Stimulated activated CD4-positive, alpha-beta T cell treated with anti-CD3 and anti-CD28 coated beads, Interleukin-2, amount 100 ng/mL, for 4 hours (primary cell): ENCODE measurements around the gene PRKCQ.
"Not testable (repeated sequence)": the region's sequence is repeated elsewhere in the genome, so short reads cannot be mapped to it uniquely, and the experiment has no call there.

Experiments used
- DNase-seq: peaks from one replicate; pipeline ENCODE4 v3.0.0-alpha.2; 2020; ENCODE audit warnings: low read depth

Gene PRKCQ

DNA sequence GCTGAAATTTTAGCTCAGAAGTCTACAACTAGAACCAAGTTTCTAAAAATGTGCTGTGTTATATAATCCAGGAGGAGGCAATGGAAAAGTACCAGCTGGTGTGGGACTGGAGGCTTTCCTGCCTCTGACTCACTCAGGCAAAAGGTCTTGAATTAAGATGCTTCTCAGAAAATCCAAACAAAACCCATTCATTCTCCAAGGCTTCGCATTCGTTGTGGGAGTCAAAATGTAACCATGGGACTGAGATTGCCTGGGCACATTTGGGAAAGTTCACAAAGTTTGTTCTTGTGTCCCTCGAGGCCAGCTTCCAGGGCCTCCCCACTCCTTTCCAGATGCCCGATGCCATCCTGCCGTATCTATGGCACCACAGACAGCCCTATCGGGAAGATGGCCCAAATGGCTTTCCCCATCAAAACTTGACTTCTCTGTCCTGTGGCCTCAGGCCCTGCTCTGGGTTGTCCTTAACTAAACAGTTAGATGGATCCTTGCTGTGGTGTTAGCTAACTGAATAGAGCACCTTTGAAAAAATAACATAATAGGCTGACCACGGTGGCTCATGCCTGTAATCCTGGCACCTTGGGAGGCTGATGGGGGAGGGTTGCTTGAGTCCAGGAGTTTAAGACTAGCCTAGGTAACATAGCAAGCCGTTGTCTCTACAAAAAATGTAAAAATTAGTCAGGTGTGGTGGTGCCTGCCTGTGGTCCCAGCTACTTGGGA is 196.8 kb downstream of the PRKCQ start:
- no peak for DNase-seq

DNA sequence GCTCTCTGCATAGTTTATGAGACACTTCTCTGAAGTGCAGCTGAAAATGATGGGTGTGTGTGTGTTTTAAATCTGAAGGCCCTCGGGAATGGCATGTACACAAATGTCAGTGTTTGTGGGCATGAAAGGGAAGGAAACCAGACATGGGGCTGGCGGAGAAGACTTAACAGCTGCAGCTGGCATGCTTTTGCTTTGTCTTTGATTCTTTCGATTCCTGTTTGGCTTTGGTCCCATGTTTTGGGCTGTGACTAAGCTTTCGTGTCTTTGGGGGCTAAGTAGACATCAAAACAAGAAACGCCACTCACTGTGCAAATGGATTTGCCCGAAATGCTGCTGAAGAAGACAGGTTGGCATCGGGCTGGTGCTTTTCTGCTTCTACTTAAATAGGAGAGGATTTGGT is 198.0 kb downstream of the PRKCQ start:
- peak; percentile 20 for DNase-seq

DNA sequence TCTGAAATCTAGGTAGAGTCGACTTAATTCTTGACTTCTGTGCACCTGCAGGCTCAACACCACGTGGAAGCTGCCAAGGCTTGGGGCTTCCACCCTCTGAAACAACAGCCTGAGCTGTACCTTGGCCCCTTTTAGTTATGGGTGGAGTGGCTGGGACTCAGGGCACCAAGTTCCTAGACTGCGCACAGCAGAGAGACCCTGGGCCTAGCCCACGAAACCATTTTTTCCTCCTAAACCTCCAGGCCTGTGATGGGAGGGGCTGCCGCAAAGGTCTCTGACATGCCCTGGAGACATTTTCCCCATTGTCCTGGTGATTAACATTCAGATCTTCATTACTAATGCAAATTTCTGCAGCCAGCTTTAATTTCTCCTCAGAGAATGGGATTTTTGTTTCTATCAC is 199.6 kb downstream of the PRKCQ start:
- DNase-seq = not testable (repeated sequence)

DNA sequence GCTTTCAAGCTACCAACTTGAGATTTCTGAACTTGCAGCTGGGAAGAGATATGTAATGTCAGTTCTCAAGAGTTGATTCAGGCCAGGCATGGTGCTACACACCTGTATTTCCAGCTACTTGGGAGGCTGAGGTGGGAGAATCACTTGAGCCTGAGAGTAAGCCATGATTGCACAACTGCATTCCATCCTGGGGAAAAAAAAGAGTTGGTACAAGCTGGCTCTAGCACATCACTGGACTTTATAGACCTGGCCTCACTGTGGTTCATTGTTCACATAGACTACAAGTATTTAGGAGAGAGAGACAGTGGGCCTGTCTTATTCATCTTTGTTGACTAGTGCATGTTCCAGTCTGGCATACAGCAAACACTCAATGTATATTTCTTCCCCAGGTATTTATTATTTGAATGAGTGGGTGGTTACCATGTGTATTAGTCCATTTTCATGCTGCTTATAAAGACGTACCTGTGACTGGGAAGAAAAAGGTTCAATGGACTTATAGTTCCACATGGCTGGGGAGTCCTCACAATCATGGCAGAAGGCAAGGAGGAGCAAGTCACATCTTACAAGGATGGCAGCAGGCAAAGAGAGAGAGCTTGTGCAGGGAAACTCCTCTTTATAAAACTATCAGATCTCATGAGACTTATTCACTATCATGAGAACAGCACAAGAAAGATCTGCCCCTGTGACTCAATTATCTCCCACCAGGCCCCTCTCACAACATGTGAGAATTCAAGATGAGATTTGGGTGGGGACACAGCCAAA is 200.9 kb downstream of the PRKCQ start:
- DNase-seq = no peak
